H1 (cell line): Measurements from ENCODE around the gene TEKTIP1. TPM values are rescaled to one million over a fixed set of nuclear protein-coding genes. Genes with fewer than 3 reads are reported as not detected.

Source experiments
- HDAC6 ChIP-seq: IDR thresholded peaks from one replicate; pipeline ENCODE4 v1.7.1; 2012; ENCODE audit warnings: low read depth, mild to moderate bottlenecking, inconsistent platforms, low read length, moderate library complexity
- polyA plus RNA-seq, 7 experiments: library from polyadenylated mRNA; depleted of rRNA in 3 of 7; stranded (reverse) in 5 of 7; unstranded in 2 of 7; fragments of >200 nt in 5 of 7; fragments of 200-250 nt in 2 of 7; gene quantifications; 1 replicate in 5 of 7; 2 replicates in 1 of 7; 4 replicates in 1 of 7; pipeline versions ENCODE4 v1.2.1 to v1.2.3, GENCODE V29; 2011 to 2013; ENCODE audit warnings: missing spikeins in 2 of 7, mixed read lengths in 2 of 7
- total RNA-seq: library from RNA; stranded (reverse); fragmentation: NEBNext Ultra II Directional; extraction: Animal tissue kit (Norgen Biotek cat#: 25700); gene quantifications from 2 replicates; pipeline ENCODE4 v1.2.1, GENCODE V29; 2021

TEKTIP1 gene
- total and polyA plus RNA-seq, 2 of the 8 experiments (the other 6 are each of a cell fraction or from before 2014, with no cell fraction given) = 1.1 TPM; not detected in 1

DNA sequence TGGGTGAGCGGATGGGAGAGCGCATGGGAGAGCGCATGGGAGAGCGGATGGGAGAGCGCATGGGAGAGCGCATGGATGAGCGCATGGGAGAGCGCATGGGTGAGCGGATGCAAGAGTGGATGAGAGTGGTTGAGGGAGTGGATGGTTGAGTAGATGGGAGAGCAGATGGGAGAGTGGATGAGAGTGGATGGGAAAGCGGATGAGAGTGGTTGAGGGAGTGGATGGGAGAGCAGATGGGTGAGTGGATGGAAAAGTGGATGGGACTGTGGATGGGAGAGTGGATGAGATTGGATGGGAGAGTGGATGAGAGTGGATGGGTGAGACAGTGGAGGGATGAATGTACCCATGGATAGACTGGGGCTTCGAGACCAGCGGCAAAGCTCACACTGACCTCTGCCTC lies 8.6 kb upstream of the TEKTIP1 start (continued):
- TF ChIP-seq HDAC6 = no peak
